ENCODE results near the gene KLHDC8A. TPM values are rescaled to one million over a fixed set of nuclear protein-coding genes. Genes with fewer than 3 reads are reported as not detected.

The KLHDC8A gene
- total and polyA plus RNA-seq, 2 of the 13 experiments (the other 11 are each of a cell fraction or from before 2014, with no cell fraction given), result not detected

DNA sequence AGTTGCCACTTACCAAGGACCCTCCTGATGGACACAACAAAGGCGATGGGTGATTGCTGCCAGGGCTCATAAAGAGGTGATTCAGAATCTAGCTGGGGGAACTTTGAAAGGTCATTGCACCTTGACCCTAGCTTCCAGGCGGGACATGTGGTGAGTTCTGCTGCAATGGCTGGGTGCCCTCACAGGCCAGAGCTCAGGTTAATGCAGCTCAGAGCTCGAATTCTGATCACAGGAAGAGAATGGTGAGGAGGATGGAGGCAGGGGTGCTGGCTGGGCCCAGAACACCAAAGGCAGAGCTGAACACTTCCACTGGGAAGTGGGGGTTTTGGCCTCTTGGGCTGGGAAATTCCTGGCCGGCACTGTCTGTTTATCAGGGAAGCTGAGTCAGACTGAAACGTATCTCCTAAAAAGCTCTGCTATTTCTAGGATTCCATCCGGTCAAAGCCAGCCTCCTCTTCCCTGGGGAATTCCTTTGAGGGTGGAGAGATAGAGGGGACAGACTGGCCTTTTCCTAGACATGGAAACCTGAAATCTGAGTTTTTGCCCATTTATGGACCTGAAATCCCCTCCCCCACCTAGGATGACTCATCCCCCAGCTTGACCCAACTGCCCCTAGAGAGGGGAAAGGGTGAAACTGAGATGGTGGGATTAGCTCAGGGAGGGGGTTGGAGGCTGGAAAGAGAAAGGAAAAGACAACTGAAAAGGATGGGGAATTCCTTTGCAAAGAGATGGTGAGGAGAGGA is 62.4 kb downstream of the KLHDC8A start (continued):
- no peak for TF ChIP-seq SPEN (CRISPR knock-in tag; IDR thresholded peaks at IDR 0.05; ENCODE audit: low read depth)
- TF ChIP-seq ZNF709 (CRISPR knock-in tag; IDR thresholded peaks at IDR 0.05), result no peak
- TF ChIP-seq, protein P1, sequence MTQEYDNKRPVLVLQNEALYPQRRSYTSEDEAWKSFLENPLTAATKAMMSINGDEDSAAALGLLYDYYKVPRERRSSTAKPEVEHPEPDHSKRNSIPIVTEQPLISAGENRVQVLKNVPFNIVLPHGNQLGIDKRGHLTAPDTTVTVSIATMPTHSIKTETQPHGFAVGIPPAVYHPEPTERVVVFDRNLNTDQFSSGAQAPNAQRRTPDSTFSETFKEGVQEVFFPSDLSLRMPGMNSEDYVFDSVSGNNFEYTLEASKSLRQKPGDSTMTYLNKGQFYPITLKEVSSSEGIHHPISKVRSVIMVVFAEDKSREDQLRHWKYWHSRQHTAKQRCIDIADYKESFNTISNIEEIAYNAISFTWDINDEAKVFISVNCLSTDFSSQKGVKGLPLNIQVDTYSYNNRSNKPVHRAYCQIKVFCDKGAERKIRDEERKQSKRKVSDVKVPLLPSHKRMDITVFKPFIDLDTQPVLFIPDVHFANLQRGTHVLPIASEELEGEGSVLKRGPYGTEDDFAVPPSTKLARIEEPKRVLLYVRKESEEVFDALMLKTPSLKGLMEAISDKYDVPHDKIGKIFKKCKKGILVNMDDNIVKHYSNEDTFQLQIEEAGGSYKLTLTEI (CRISPR knock-in tag; conservative IDR thresholded peaks at IDR 0.05), result no peak
- no peak for TF ChIP-seq CAMTA2 (CRISPR knock-in tag; IDR thresholded peaks at IDR 0.05; ENCODE audit: borderline replicate concordance)
- TF ChIP-seq, protein P2, sequence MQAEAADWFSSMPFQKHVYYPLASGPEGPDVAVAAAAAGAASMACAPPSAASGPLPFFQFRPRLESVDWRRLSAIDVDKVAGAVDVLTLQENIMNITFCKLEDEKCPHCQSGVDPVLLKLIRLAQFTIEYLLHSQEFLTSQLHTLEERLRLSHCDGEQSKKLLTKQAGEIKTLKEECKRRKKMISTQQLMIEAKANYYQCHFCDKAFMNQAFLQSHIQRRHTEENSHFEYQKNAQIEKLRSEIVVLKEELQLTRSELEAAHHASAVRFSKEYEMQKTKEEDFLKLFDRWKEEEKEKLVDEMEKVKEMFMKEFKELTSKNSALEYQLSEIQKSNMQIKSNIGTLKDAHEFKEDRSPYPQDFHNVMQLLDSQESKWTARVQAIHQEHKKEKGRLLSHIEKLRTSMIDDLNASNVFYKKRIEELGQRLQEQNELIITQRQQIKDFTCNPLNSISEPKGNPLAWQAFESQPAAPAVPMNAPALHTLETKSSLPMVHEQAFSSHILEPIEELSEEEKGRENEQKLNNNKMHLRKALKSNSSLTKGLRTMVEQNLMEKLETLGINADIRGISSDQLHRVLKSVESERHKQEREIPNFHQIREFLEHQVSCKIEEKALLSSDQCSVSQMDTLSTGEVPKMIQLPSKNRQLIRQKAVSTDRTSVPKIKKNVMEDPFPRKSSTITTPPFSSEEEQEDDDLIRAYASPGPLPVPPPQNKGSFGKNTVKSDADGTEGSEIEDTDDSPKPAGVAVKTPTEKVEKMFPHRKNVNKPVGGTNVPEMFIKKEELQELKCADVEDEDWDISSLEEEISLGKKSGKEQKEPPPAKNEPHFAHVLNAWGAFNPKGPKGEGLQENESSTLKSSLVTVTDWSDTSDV (CRISPR knock-in tag; IDR thresholded peaks at IDR 0.05), result no peak
- TF ChIP-seq, protein P3, sequence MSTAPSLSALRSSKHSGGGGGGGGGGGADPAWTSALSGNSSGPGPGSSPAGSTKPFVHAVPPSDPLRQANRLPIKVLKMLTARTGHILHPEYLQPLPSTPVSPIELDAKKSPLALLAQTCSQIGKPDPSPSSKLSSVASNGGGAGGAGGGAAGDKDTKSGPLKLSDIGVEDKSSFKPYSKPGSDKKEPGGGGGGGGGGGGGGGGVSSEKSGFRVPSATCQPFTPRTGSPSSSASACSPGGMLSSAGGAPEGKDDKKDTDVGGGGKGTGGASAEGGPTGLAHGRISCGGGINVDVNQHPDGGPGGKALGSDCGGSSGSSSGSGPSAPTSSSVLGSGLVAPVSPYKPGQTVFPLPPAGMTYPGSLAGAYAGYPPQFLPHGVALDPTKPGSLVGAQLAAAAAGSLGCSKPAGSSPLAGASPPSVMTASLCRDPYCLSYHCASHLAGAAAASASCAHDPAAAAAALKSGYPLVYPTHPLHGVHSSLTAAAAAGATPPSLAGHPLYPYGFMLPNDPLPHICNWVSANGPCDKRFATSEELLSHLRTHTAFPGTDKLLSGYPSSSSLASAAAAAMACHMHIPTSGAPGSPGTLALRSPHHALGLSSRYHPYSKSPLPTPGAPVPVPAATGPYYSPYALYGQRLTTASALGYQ (CRISPR knock-in tag; IDR thresholded peaks at IDR 0.05), result no peak
- TF ChIP-seq, protein P4, sequence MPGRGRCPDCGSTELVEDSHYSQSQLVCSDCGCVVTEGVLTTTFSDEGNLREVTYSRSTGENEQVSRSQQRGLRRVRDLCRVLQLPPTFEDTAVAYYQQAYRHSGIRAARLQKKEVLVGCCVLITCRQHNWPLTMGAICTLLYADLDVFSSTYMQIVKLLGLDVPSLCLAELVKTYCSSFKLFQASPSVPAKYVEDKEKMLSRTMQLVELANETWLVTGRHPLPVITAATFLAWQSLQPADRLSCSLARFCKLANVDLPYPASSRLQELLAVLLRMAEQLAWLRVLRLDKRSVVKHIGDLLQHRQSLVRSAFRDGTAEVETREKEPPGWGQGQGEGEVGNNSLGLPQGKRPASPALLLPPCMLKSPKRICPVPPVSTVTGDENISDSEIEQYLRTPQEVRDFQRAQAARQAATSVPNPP (CRISPR knock-in tag; IDR thresholded peaks at IDR 0.05), result no peak
- TF ChIP-seq IRF2 (CRISPR knock-in tag; IDR thresholded peaks at IDR 0.05), result peak; percentile 4; the same call in 1 of the 2 replicates
- TF ChIP-seq, protein P5, sequence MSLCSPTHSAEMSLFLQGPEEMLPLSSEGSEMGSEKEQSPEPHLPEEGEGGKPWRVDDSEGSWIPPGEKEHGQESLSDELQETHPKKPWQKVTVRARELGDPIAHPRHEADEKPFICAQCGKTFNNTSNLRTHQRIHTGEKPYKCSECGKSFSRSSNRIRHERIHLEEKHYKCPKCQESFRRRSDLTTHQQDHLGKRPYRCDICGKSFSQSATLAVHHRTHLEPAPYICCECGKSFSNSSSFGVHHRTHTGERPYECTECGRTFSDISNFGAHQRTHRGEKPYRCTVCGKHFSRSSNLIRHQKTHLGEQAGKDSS (CRISPR knock-in tag; IDR thresholded peaks at IDR 0.05; ENCODE audit: borderline replicate concordance, low read depth), result no peak
- no peak for TF ChIP-seq AGO2 (optimal IDR thresholded peaks at IDR 0.05; ENCODE audit: low read depth, low read length)
- TF ChIP-seq ZC3H13 (CRISPR knock-in tag; IDR thresholded peaks at IDR 0.05), result no peak
- TF ChIP-seq NCOA5 (CRISPR knock-in tag; IDR thresholded peaks at IDR 0.05), result no peak
- peak; percentile 92 for TF ChIP-seq NR2C2 (CRISPR knock-in tag; IDR thresholded peaks at IDR 0.05; ENCODE audit: borderline replicate concordance)
- no peak for TF ChIP-seq SMYD3 (CRISPR knock-in tag; IDR thresholded peaks at IDR 0.05)
- TF ChIP-seq, protein P6, sequence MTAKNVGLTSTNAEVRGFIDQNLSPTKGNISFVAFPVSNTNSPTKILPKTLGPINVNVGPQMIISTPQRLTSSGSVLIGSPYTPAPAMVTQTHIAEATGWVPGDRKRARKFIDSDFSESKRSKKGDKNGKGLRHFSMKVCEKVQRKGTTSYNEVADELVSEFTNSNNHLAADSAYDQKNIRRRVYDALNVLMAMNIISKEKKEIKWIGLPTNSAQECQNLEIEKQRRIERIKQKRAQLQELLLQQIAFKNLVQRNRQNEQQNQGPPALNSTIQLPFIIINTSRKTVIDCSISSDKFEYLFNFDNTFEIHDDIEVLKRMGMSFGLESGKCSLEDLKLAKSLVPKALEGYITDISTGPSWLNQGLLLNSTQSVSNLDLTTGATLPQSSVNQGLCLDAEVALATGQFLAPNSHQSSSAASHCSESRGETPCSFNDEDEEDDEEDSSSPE (CRISPR knock-in tag; IDR thresholded peaks at IDR 0.05), result peak; percentile 14; the same call in 1 of the 2 replicates
- peak; percentile 9 for TF ChIP-seq ZEB1 (IDR thresholded peaks at IDR 0.05; ENCODE audit: insufficient replicate concordance, low read depth)
- no peak for TF ChIP-seq KLF13 (CRISPR knock-in tag; IDR thresholded peaks at IDR 0.05)

Measured in HepG2 (cell line).